AG04450 (cell line): ENCODE data around the gene CYP4F11. TPM values are rescaled to one million over a fixed set of nuclear protein-coding genes. Genes with fewer than 3 reads are reported as not detected.
"Not testable (repeated sequence)": the region's sequence is repeated elsewhere in the genome, so short reads cannot be mapped to it uniquely, and the experiment has no call there.

Experiments
- CTCF ChIA-PET: fragments of 300-600, 350-600 bp; formaldehyde crosslinking; extraction: SDS; loops from one replicate; lab custom pipeline; 2022; ENCODE audit warnings: antibody characterized with exemption, inconsistent platforms; lab: Charles Lee
- POLR2A ChIA-PET: fragments of 350-600 bp; formaldehyde crosslinking; extraction: SDS; loops from one replicate; lab custom pipeline; 2021; ENCODE audit warnings: antibody characterized with exemption, inconsistent platforms; lab: Yijun Ruan, JAX
- DNase-seq: peaks from one replicate; pipeline ENCODE4 v3.0.0-alpha.2; 2011; ENCODE audit warnings: low read depth, low spot score
- H3K27ac ChIP-seq: one replicate; pipeline ENCODE4 v1.5.1; 2012; ENCODE audit warnings: low read depth, low read length, control low read depth
- H3K27me3 ChIP-seq: one replicate; pipeline ENCODE4 v1.6.0; 2012; ENCODE audit warnings: low read length; ENCODE audit not compliant: control insufficient read depth, insufficient read depth
- H3K4me3 ChIP-seq: 2 replicates; pipeline ENCODE4 v1.5.1; 2011; ENCODE audit warnings: mild to moderate bottlenecking, low read depth, low read length, control low read depth
- H3K9me3 ChIP-seq: 2 replicates; pipeline ENCODE4 v1.5.1; 2012; ENCODE audit warnings: low read length; ENCODE audit not compliant: control insufficient read depth, insufficient read depth
- CTCF ChIP-seq: IDR thresholded peaks from 2 replicates; pipeline ENCODE4 v1.5.1; 2011; ENCODE audit warnings: low read depth, low read length, control low read depth, inconsistent platforms
- polyA plus RNA-seq: library from polyadenylated mRNA; depleted of rRNA; stranded (reverse); fragments of >200 nt; gene quantifications from 2 replicates; pipeline ENCODE4 v1.2.3, GENCODE V29; 2011

Gene CYP4F11
- polyA plus RNA-seq, 1 experiment: 0.07 TPM

GRCh38 chr19:15936950-15937349 lies 2.6 kb upstream of the CYP4F11 start:
- H3K4me3 ChIP-seq: no peak overlapping the region
- no peak for TF ChIP-seq CTCF
- POLR2A ChIA-PET: no interaction called here

GRCh38 chr19:15936173-15936572 lies 1.8 kb upstream of the CYP4F11 start:
- CTCF ChIA-PET: no interaction called here

More at GRCh38 chr19:15936950-15937349, 2.6 kb upstream of the CYP4F11 start:
- Histone ChIP-seq H3K27me3 (no peaks in the 10 kb centered on the region), H3K9me3 (peaks cover 22% of the 10 kb centered on the region), H3K27ac (no peak overlapping the region)
- CTCF ChIA-PET: no interaction called here
- DNase-seq: no peak

GRCh38 chr19:15935167-15935702 lies 906 bp upstream of the CYP4F11 start:
- CTCF ChIA-PET: no interaction called here
- no peak for DNase-seq
- TF ChIP-seq CTCF: no peak
- Histone ChIP-seq H3K9me3 (peaks cover 32% of the 10 kb centered on the region), H3K27me3 (no peaks in the 10 kb centered on the region), H3K4me3 (no peak overlapping the region), H3K27ac (no peak overlapping the region)
- POLR2A ChIA-PET: no interaction called here

More at GRCh38 chr19:15936173-15936572, 1.8 kb upstream of the CYP4F11 start:
- Histone ChIP-seq H3K27me3 (no peaks in the 10 kb centered on the region), H3K4me3 (no peak overlapping the region), H3K9me3 (peaks cover 24% of the 10 kb centered on the region), H3K27ac (no peak overlapping the region)
- POLR2A ChIA-PET: no interaction called here
- TF ChIP-seq CTCF: no peak
- no peak for DNase-seq

- H3K27ac ChIP-seq, H3K4me3 ChIP-seq, H3K27me3 ChIP-seq, DNase-seq, CTCF ChIA-PET, POLR2A ChIA-PET: not testable (repeated sequence)
- H3K9me3 ChIP-seq: peaks cover 39% of the 10 kb centered on the region
These were observed 483 bp downstream of the CYP4F11 start for GRCh38 chr19:15933761-15934331.

GRCh38 chr19:15928321-15928720 lies 6.0 kb downstream of the CYP4F11 start:
- peaks cover 23% of the 10 kb centered on the region for H3K9me3 ChIP-seq
- no peak overlapping the region for H3K27ac ChIP-seq
- ChIA-PET POLR2A (no interaction called here), CTCF (no interaction called here)
- no peak for DNase-seq
- no peaks in the 10 kb centered on the region for H3K27me3 ChIP-seq
- TF ChIP-seq CTCF: no peak
- no peak overlapping the region for H3K4me3 ChIP-seq
